Adrenal gland (tissue), 12 donors: ENCODE results near the gene KIF16B. TPM values are rescaled to one million over a fixed set of nuclear protein-coding genes. Genes with fewer than 3 reads are reported as not detected.

ENCODE experiments used
- DNase-seq, 7 donors: peaks; one replicate each; pipeline ENCODE4 v3.0.0-alpha.2; 2019 to 2020
- H3K27ac ChIP-seq, 5 donors: fragments of 200-600 bp; sonication (generic) in 4 of 5; 1 replicate in 3 of 5; 2 replicates in 2 of 5; pipeline versions ENCODE4 v1.5.1 to v1.8.0; 2016 to 2020; ENCODE audit warnings: mild to moderate bottlenecking in 1 of 5
- H3K27me3 ChIP-seq: fragments of 200-600 bp; 2 replicates; pipeline ENCODE4 v1.8.0; 2021
- H3K36me3 ChIP-seq, 2 donors: fragments of 200-600 bp; replicated peaks in 1 of 2; 1 replicate in 1 of 2; 2 replicates in 1 of 2; pipeline versions ENCODE4 v1.5.1 to v1.8.0; 2018 to 2022
- H3K4me1 ChIP-seq, 2 donors: fragments of 200-600 bp; replicated peaks in 1 of 2; 1 replicate in 1 of 2; 2 replicates in 1 of 2; pipeline versions ENCODE4 v1.5.1 to v1.8.0; 2018 to 2021
- H3K4me3 ChIP-seq, 4 donors: fragments of 200-600 bp; sonication (generic) in 3 of 4; one replicate each; pipeline ENCODE4 v1.5.1; 2016 to 2018
- H3K9me3 ChIP-seq, 3 donors: fragments of 200-600 bp; sonication (generic) in 1 of 3; replicated peaks in 1 of 3; 1 replicate in 2 of 3; 2 replicates in 1 of 3; pipeline versions ENCODE4 v1.5.1 to v1.8.0; 2016 to 2021
- CTCF ChIP-seq, 6 experiments: fragments of 450-650 bp in 4 of 6; fragments of 200-600 bp in 2 of 6; sonication (generic) in 1 of 6; IDR thresholded peaks; 1 replicate in 5 of 6; 2 replicates in 1 of 6; pipeline versions ENCODE4 v1.5.1 to v1.8.0; 2016 to 2021; ENCODE audit warnings: antibody characterized with exemption in 6 of 6, mild to moderate bottlenecking in 2 of 6, moderate library complexity in 1 of 6
- POLR2A ChIP-seq, 2 donors: fragments of 450-650 bp; IDR thresholded peaks; one replicate each; pipeline ENCODE4 v1.6.1; 2017; ENCODE audit warnings: antibody characterized with exemption in 2 of 2, mild to moderate bottlenecking in 2 of 2, moderate library complexity in 1 of 2
- WGBS, 4 donors: extraction: QIAGEN DNeasy Blood & Tissue Kit in 2 of 4; methylation state at CpG; one replicate each; pipeline versions ENCODE4 v1.1.5 to v1.1.7; 2013 to 2017; 5-methylcytosine and 5-hydroxymethylcytosine counted together
- intact Hi-C, 2 donors: fragments of 100-400 bp; cut with DNase I; formaldehyde crosslinking; loops; one replicate each; pipeline versions ENCODE4 v1.14.1 to v1.15.0; 2022 to 2023
- polyA plus RNA-seq, 3 donors: library from polyadenylated mRNA; stranded (reverse); fragments of 200-250 nt in 2 of 3; fragments of 350-450 nt in 1 of 3; fragmentation: Illumina TruSeq in 1 of 3; extraction: RNeasy Lipid Tissue Mini Kit (QIAGEN cat#74804) in 1 of 3; gene quantifications; one replicate each; pipeline ENCODE4 v1.2.3, GENCODE V29; 2013 to 2014
- total RNA-seq, 9 donors: library from RNA; depleted of rRNA in 4 of 9; stranded (reverse); fragments of >200 nt in 4 of 9; fragments of 120-200 nt in 1 of 9; fragmentation: NEBNext Ultra II Directional in 1 of 9; extraction: Animal tissue kit (Norgen Biotek cat#: 25700) in 1 of 9; gene quantifications; one replicate each; pipeline versions ENCODE4 v1.1.0 to v1.2.4, GENCODE V29; 2013 to 2023
- donor health status: healthy with polysubstance abuse.
- donor health status: Bipolar disorder and iron deficiency.
- donor health status: DM: yes; HTN: yes; CAD: no.
- donor health status: DM: no; HTN: no; CAD: no.
- donor health status: DM: no; HTN: no; CAD: no.
- donor health status: DM: yes; HTN: yes; CAD: no.

Gene KIF16B
- total and polyA plus RNA-seq, 12 donors, result 8.6 to 113 (median 36.1) TPM

- no peaks in the 10 kb centered on the region for H3K27me3 ChIP-seq
- intact Hi-C loops, result no loop called here
- no peaks in the 10 kb centered on the region for H3K36me3 ChIP-seq
- H3K9me3 ChIP-seq, result no peaks in the 10 kb centered on the region
- H3K4me1 ChIP-seq, result peaks cover 0 to 8% of the 10 kb centered on the region in 2 donors
- no peak overlapping the region for H3K4me3 ChIP-seq
- no peak overlapping the region for H3K27ac ChIP-seq
- TF ChIP-seq POLR2A (IDR thresholded peaks at IDR 0.05), result no peak
- TF ChIP-seq CTCF (IDR thresholded peaks at IDR 0.05), result peak in 2 of 6 experiments; percentile 4 to 6
- peak in 1 of 7 donors; percentile 10 for DNase-seq
Observed at GRCh38 chr20:16241911-16242310, 331.3 kb downstream of the KIF16B start.

- TF ChIP-seq CTCF (IDR thresholded peaks at IDR 0.05), result no peak
- no peak for TF ChIP-seq POLR2A (IDR thresholded peaks at IDR 0.05)
Observed at GRCh38 chr20:16240355-16240754, 332.9 kb downstream of the KIF16B start.

GRCh38 chr20:16236589-16237241 lies 336.5 kb downstream of the KIF16B start:
- WGBS, 4 donors, result 90 to 97% (median 92%) methylated on average over 9 of the region's 9 CpGs
- intact Hi-C loops, result no loop called here
- Histone ChIP-seq H3K36me3 (no peaks in the 10 kb centered on the region), H3K4me1 (no peaks in the 10 kb centered on the region), H3K4me3 (no peak overlapping the region), H3K27ac (no peak overlapping the region), H3K27me3 (no peaks in the 10 kb centered on the region), H3K9me3 (no peaks in the 10 kb centered on the region)
- no peak for DNase-seq
- TF ChIP-seq POLR2A (IDR thresholded peaks at IDR 0.05) (no peak), CTCF (IDR thresholded peaks at IDR 0.05) (no peak)

More at GRCh38 chr20:16240355-16240754, 332.9 kb downstream of the KIF16B start:
- H3K36me3 ChIP-seq, result no peaks in the 10 kb centered on the region
- DNase-seq, result no peak
- no peak overlapping the region for H3K27ac ChIP-seq
- intact Hi-C loops, result no loop called here
- H3K4me3 ChIP-seq, result no peak overlapping the region
- no peaks in the 10 kb centered on the region for H3K27me3 ChIP-seq
- H3K9me3 ChIP-seq, result no peaks in the 10 kb centered on the region
- H3K4me1 ChIP-seq, result peaks cover 0 to 8% of the 10 kb centered on the region in 2 donors

GRCh38 chr20:16230402-16230801 lies 342.8 kb downstream of the KIF16B start:
- DNase-seq, result no peak
- no peak overlapping the region for H3K4me3 ChIP-seq
- H3K4me1 ChIP-seq, result no peaks in the 10 kb centered on the region
- TF ChIP-seq CTCF (IDR thresholded peaks at IDR 0.05), result no peak
- TF ChIP-seq POLR2A (IDR thresholded peaks at IDR 0.05), result no peak
- intact Hi-C loops, result no loop called here
- no peaks in the 10 kb centered on the region for H3K9me3 ChIP-seq
- no peaks in the 10 kb centered on the region for H3K27me3 ChIP-seq
- H3K36me3 ChIP-seq, result no peaks in the 10 kb centered on the region
- H3K27ac ChIP-seq, result no peak overlapping the region
